ENCODE measurements around the gene ARHGAP4.

- no peak for TF ChIP-seq RAD21 (IDR thresholded peaks at IDR 0.05; ENCODE audit: low read depth)
- no peak for TF ChIP-seq TAF1 (IDR thresholded peaks at IDR 0.05; ENCODE audit: low read depth)
- TF ChIP-seq YY1 (IDR thresholded peaks at IDR 0.05; ENCODE audit: low read depth), result no peak
- no peak for TF ChIP-seq USF1 (IDR thresholded peaks at IDR 0.05)
- no peak; the same call in 1 of the 2 replicates for TF ChIP-seq MAX (IDR thresholded peaks at IDR 0.05)
These were observed 8.8 kb upstream of the ARHGAP4 start, which contains the start of gene NAA10 for GRCh38 chrX:153934762-153935325.
